Measurements from ENCODE around the gene NXPE2.

GRCh38 chr11:114725623-114726022 is 47.3 kb downstream of the NXPE2 start:
- no peak for TF ChIP-seq CTCF (IDR thresholded peaks at IDR 0.05)
- TF ChIP-seq POLR2A (IDR thresholded peaks at IDR 0.05): no peak
- no peak for TF ChIP-seq POLR2AphosphoS5 (IDR thresholded peaks at IDR 0.05; ENCODE audit: insufficient read depth in 1 of 2, low read depth in 1 of 2)
